Measurements from ENCODE around the gene CPNE7.

DNA sequence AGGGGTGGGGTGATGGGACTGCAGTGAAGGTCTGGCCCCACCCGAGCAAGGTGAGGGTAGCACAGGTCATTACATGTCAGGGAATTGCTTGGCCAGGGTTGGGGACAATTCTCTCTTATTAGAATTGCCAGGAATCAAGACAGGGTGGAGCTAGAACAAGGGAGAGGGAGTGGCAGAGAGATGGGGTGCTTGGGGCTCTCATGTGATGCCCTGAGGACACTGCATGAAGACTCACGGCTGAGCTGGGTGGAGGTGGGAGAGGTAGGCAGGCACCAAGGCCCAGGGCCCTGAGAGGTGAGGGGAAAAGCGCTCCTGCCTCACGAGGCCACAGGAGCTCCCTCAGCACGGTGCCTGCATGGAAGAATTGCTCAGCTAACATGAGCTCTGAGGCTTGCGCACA lies 41.5 kb downstream of the CPNE7 start:
- TF ChIP-seq, protein P1, sequence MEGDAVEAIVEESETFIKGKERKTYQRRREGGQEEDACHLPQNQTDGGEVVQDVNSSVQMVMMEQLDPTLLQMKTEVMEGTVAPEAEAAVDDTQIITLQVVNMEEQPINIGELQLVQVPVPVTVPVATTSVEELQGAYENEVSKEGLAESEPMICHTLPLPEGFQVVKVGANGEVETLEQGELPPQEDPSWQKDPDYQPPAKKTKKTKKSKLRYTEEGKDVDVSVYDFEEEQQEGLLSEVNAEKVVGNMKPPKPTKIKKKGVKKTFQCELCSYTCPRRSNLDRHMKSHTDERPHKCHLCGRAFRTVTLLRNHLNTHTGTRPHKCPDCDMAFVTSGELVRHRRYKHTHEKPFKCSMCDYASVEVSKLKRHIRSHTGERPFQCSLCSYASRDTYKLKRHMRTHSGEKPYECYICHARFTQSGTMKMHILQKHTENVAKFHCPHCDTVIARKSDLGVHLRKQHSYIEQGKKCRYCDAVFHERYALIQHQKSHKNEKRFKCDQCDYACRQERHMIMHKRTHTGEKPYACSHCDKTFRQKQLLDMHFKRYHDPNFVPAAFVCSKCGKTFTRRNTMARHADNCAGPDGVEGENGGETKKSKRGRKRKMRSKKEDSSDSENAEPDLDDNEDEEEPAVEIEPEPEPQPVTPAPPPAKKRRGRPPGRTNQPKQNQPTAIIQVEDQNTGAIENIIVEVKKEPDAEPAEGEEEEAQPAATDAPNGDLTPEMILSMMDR (IDR thresholded peaks at IDR 0.05; ENCODE audit: low read depth, low read length, poor library complexity, severe bottlenecking): no peak
- TF ChIP-seq EZH2phosphoT487 (IDR thresholded peaks at IDR 0.05; ENCODE audit: borderline replicate concordance, low read length): no peak

Data from DOHH2 (cell line).